HG03196 (cell line): Measurements from ENCODE around the gene PDPN.

Source experiments
- ATAC-seq: cut with Tn5 transposase; IDR thresholded peaks from one replicate; pipeline ENCODE4 v1.9.1; 2021; ENCODE audit not compliant: unreplicated experiment

Gene PDPN

DNA sequence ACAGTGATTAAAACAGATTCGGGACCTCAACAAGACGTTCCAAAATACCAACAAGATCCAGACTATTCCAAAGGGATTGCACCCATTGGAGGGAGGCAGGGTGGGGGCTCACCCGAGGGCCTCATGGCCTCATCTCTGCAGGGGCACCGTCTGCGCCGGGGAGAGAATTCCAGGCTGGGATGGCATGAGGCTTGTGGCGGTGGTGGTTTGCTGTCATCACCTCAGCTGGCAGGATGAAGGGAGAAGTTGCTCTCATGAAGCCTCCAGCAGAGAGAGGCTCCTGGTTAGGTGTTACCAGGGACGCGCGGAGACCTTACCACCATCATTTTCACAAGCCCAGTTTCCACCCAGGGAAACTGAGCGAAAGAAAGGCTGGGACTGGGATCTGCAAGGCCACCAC, 6.7 kb upstream of the PDPN start:
- no peak for ATAC-seq

DNA sequence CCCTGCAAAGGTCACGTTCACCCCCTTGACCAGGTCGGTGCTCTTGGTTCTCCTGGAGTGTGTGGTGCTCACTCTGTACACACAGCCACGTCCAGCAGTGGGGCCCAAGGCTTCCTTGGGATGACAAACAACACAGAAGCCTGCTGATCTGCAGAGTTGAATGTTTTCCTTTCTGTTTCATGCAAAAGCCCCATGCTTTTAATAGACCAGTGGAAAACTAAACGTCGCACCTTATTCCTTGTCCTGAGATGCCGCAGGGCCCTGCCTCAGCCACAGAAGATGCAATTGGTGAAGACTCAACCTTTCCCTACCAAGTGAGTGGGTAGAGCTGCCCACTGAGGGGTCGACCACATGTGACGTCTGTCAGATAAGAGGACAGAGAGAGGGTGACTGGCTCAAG, 5.8 kb upstream of the PDPN start:
- no peak for ATAC-seq

DNA sequence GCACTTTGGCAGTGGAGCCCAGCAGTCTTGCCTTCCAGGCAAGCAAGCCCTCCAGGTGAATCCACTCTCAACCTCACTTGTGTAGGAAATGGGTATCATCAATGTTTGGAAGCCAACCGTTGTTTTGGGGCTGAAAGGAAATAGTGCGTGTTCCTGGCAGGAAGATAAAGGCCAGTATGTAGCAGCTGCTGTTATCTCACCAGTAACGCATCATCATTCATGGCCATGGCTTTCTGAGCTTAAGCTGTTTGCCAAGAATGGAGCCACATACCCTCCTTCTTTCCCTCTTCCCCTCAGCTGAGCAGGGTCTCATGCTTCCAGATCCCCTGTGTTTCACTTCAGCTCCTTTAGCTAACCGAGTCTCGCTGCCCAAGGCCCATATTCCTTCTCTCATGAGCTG, 2.2 kb upstream of the PDPN start:
- ATAC-seq: no peak

DNA sequence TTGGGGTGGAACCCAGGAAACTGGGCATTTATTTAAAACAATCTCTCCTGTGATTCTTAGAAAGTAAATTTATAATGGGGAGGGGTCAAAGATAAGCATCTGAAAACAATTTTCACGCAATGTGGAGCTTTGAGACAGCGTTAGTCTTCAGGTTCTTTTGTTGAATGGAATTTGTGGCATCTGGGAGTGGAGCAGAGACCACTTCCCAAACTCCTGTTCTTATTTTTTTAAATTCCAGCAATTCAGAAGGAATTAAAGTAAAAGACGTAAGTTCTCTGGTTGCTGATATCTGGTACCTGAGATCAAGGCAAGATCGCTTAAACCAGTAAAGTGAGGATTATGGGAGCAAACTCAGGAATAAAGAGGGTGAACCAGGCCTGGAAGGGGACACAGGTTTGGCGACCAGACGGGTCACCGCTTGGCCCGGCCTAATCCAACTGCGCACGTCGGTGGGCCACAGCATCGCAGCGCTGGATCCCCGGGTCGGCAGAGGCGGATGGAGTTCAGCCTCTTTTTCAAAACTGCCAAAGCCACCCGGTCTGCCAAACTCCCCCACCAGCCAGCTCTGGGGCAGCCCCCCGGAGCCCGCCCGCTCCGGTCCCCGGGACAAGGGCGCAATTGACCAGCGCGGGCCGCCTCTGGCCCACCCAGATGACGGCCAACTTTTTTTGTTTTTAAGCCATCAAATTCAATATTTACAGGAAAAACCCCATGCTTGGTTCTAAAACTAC, 754 bp upstream of the PDPN start:
- ATAC-seq: no peak

DNA sequence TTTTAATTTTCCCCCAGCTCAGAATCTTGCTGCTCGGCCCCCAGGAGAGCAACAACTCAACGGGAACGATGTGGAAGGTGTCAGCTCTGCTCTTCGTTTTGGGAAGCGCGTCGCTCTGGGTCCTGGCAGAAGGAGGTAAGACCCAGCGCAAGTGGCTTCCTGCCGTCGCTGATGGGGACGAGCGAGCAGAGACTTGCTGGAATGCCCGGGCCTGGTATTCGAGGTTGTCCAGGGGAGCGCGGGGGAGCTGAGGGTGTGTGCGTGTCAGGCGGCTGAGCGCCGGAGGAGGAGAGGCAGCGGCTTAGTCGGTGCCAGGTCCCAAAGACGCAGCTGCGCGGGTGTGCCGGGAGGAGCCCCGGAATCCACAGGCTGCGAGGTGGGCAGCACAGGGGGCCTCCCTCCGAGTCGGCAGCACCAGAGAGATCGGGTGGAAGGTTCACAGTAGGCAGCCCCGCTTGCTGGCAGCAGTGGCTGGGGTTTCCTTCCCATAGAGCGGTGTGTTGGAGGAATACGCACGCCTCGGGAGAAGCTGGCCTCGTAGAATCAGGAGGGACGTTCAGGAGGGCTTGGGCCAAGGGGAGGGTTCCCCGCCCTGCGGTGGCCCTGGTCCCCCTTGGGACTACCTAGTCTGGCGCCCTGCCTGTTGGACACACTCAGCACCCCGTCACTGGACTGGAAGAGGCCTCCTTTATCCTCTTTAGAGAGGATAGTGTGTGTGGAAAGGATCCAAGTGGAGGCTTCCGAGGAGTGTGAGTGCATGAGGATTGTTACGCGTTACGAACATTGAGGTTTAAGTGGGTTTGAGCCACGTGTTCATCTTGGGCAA, 547 bp downstream of the PDPN start:
- no peak for ATAC-seq

DNA sequence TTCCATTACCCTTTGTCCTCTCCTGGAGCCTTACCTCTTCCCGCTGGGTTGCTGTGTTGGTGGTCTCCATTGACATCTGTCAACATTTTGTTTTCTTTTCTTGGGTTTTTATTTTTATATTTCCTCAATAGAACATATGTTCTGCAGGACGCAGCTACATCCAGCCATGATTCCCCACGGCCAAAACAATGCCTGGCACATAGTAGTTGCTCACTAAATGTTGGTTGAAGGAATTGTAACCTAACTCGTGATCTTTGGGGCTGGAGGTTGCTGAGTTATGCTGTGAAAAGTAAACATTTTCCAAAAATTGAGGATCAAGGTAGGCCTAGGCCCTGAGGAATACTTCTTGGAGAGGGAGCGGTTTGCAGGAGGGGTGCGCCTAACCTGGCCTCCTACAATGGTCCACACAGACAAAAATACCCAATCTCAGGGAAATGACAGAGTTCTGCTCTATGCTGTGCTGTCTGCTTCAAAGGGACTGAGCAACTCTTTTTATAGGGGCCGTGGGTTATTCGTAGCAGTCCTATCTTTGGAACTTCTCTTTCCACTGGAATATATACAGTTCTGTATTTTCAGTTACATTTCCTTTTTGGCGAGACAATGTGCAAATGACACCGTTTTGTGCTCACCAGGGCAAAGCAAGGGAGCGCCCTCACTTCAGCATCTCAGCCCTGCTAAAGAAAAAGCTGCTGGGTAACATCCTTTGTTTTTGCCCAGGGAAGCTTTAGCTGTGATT, 1.4 kb downstream of the PDPN start:
- ATAC-seq: no peak

DNA sequence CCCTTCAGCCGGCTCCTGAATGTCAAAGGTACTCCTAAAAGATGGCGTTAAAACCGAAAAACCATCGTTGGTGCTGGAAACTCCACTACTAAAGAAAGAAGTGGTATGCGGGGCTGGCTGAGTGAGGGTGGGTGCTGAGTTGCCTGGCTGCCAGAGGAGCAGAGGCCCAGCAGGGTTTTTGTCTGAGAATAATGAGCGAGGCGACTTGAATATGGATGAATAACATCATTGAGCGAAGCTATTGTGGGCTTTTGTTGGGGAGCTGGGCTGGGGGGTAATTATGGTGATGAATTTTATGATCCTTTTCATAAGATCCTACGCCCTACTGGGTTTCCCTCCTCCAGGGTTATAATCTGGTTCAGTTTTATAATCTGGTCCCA, 2.0 kb downstream of the PDPN start:
- no peak for ATAC-seq

DNA sequence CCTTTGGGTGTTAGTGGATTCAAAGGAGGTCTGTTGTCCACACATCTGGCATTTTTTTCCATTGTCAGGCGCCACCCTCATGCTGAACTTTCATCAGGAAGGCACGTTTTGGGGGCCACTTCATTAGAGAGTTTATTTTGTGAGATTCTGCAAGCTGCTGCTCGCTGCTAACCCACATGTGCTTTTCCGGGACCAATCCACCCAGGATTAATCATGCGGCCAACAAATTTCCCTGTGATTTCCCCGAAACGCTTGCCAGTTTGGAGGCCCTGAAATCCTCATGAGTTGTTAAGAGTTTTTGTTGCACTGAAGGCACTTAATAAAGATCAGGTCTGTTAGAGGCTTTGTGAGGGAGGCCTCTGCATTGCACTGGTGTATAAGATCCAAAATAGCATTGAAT, 2.4 kb downstream of the PDPN start:
- ATAC-seq: no peak

DNA sequence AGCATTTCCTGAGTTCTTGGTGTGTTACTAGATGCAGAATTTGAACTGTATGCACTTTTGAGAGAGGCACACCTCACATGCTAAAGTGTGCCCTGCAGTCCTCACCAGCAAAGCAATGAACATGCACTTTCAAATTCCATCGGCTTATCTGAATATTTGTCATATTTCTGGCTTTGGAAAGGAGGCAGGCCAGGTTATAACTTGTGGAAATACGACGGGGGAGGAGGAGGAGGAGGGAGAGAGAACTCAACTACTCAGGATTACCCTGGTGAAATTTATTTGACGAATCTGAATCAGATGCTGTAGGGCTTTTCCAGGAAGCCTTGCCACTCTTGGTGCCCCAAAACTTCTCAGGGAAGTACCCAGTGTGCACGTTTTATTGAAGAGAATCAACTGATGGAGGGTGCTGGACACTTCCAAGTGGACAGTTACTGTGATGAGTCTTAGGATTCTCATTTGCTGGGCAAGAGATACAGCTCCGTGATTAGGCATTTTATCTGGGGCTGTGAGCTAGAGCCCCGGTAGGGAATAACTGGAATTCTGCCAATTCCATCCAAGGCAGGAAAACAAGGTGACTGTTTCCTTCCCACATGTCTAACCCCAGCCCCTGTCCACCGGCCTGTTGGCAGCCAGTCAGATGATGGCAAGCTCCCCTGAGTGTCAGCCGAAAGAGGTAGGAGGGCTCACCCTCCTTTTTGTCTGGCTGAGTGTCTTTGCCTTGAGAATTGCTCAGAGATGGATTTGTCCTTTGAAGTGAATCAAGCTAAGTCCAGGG, 3.8 kb downstream of the PDPN start:
- ATAC-seq: no peak

DNA sequence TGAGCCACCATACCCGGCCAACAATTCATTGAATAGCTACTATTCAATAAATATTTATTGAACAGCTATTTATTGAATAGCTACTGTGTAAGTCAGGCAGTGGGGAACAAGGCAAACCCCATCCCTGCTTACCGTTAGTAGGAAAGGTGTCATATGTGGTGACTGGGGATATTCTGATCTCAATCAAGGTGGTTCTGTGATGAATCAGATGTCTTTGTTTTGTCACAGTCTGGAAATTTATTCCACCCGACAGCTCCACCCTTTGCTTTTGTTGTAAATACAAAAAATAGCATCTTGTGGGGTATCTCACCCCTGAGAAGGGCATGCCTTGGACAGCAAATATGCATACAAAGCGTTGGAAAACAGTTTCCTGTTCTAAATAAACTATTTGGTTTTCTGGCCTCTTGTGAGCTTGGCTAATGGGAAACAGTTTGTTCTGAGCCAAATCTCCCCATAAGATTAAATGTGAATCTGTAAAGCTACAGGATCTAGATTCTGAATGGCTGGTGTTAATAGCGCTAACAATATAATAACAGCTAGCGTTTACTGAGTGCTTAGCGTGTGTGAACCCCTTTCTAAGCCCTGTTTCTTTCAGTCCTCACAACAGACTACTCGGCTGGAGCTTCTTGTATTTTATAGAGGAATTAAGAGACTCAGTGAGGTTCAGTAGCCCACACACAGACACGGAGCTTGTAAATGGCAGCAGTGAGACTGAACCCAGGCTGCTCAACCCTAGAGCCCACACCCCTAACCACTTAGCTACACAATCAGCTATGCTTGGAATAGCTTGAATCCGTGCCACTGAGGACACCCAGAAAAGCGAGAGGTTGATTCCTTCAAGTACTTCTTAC, 5.5 kb downstream of the PDPN start:
- ATAC-seq: no peak

DNA sequence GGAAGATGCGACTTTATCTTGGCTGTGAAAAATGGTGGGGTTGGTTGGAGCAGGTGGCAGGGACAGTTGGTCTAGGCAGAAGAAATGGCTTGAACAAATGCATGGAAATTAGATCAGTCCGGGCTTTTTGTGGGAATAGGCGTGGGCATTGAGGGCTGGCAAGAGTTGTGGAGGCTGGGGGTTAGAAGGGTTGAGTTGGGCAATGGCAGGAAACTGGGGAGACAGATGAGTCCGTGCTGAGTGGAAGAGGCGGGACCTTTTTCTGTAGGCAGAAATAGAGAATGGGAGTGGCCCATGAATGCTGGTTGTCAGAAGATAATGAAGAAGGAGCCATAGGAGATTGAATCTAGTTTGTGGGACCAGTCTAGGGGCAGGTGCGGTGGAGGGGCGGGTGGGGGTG, 6.9 kb downstream of the PDPN start:
- no peak for ATAC-seq

DNA sequence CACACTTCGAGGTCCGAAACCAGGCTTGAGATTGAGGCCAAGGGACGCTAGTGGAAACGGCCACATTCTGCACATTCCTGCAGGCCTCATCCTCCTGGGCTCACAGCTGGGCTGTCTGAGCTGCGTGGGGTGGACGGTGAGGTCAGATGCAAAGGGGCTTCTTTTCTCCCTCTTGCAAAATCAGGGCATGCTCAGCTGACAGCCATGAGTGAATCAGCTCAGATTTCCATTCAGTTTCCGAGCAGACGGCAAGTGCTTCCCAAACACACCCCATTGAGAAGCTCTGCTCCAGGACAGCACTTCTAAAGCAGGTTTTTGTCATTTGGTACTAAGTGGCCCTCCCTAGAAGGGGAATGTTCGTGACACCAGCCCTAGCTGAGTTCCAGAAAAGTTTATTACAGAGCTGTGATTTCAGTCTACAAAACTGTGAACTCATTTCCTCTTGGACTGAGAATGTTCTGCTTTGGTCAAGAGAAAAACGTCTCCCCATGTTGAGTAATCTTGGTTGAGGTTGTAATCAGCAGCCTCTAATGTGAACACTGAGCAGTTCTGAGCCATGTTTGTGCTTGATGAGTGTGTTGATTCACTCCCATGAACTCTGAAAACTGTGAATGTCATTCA, 10.0 kb downstream of the PDPN start:
- no peak for ATAC-seq

DNA sequence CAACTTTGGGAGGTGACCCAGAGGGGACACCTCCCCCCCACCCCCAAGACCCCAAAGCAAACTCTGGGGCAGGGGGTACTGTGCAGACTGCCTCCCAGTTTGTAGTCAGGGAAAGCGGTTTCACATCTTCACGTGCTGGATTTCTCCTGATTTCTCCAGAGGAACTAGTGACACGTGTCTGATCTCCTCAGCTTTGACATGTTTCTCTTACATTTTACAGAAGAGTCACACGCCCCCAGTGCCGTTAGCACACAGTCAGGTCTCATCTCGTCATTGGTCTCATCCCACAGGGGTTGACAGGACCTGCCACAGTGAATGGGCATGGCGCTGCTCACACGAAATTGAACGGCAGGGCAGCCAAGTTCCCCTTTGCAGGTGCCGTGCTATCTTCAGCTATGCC, 11.8 kb downstream of the PDPN start:
- ATAC-seq: no peak

DNA sequence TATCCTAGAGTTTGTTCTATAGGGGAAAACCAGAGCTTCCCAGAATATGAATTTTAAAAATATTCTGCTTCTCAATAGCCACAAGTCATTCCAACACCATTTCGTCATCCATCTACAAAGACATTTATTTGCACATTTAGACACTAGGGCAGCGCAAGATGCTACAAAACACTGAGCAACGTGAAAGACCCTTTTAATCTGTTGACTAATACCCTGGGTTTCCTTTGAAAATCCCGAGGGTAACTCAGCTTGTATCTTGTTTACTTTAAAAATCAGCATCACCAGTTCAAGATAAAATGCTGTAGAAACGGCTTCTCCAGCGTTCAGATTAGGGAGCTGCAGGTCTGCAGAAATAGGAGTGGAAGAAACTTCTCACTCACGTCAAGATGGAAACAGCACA, 13.5 kb downstream of the PDPN start:
- ATAC-seq: no peak

DNA sequence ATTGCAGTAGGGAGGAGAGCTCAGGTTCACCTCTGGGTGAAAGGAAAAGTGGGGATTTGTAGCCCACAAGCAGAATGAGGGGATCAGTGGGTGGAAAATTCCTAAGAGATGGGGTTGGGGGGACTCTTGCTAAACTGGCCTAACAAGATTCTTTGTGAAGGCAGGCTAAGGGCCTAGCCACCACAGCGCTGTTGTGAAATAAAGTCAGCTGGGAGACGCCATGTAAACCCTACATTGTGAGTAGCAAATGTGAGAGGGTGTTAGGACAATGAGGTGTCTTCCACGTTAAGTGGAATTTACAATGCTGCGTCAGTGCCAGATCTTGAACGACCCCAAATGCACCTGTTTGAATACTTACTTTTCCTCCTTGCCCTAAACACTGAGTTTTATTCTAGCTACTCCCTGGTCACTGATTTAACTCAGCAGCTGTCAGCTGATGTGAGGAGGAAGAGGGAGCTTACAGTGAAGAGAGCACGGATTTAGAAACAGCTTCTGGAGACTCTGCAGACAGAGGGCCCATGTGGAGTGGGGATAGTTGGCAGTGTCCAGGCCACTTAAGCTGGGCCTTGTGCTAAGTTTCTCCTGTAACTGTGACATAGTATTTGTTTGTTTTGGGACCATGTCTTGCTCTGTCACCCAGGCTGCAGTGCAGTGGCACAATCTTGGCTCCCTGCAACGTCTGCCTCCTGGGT, 17.3 kb downstream of the PDPN start:
- no peak for ATAC-seq

DNA sequence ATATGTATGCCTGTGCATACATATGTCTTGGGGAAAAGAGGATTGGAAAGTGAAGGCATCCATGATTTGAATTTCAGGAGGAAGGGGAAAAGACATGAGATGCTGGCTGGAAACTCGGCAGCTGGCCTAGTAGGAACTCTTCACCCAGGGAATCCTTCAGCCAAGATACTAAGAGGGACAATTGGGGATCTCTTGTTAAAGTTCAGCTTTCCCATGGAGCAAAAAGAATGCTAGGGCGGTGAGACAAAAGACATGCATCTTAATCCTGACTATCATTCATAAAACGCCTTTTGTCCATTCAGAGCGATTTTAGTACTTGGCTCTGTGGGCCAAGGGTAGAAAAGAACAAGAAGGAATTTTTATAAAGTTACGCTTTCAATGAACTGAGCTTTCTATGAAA, 20.5 kb downstream of the PDPN start:
- ATAC-seq: no peak

DNA sequence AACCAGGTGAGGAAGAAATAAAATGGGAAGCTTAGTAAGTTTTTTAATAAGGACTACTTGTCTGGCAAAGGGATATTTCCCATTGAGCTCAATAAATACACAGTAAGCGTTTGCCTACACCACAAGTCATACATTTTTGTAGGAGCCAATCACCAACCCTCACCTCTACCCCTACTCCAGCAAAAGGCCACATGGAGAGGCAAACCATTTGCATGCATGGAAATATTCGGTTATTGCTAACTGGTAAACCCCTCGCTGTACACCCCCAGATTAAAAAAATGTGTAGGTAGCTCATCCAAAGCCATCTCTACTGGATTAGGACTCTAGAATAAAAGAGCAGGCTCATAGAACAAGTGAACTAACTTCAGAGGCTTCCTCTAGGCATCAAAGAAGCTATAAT, 21.1 kb downstream of the PDPN start:
- no peak for ATAC-seq

DNA sequence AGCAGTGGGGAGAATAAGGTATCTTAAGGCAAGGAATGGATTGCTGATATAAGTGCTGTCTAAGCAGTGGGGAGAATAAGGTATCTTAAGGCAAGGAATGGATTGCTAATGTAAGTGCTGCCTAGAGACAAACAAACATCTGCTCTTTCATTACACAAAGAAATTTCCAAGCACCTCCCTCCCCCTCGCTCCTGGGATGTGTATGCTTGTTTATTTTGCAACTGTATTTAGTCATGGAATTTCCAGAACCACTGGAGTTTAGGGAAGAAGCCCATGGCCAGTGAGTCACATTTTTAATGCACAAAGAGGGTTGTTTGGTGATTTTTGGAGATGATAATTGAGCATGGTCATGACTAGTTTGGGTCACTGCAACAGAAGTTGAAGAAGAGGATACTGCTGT, 21.5 kb downstream of the PDPN start:
- no peak for ATAC-seq

DNA sequence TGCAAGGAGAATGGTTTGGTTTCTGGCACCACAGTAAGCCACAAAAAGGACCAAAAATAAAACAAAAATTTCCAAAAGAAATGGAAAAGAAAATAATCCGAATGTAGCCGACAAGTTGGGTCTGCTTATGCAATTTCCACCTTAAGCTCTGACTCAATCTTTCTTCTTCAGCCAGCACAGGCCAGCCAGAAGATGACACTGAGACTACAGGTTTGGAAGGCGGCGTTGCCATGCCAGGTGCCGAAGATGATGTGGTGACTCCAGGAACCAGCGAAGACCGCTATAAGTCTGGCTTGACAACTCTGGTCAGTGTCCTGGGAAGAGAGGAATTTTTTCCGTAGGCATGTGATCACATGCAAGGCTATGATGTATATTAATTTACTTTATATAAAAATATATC, 23.4 kb downstream of the PDPN start:
- no peak for ATAC-seq
